H1 (cell line): ENCODE results near the gene ARID1B. TPM values are rescaled to one million over a fixed set of nuclear protein-coding genes. Genes with fewer than 3 reads are reported as not detected.

Source experiments
- CBX5 ChIP-seq: fragments of 300-800, 300-1000 bp; sonication (generic); IDR thresholded peaks from 2 replicates; pipeline ENCODE4 v1.7.1; 2016; ENCODE audit warnings: antibody characterized with exemption, low read length, low read depth
- CHD7 ChIP-seq: fragments of 300-600 bp; sonication (generic); IDR thresholded peaks from 2 replicates; pipeline ENCODE4 v1.7.1; 2012; ENCODE audit warnings: low read length, moderate library complexity, mild to moderate bottlenecking, inconsistent platforms; ENCODE audit not compliant: insufficient replicate concordance
- CREB1 ChIP-seq: IDR thresholded peaks from 2 replicates; pipeline ENCODE4 v1.6.1; 2012; ENCODE audit warnings: inconsistent platforms
- E2F6 ChIP-seq: IDR thresholded peaks from 2 replicates; pipeline ENCODE4 v1.6.1; 2012; ENCODE audit warnings: inconsistent platforms
- PHF8 ChIP-seq: fragments of 200-600 bp; sonication (generic); conservative IDR thresholded peaks from 2 replicates; pipeline ENCODE4 v1.7.1; 2012; ENCODE audit warnings: low read depth, mild to moderate bottlenecking, inconsistent platforms, low read length, moderate library complexity
- RNF2 ChIP-seq: fragments of 200-900, 300-1000 bp; sonication (generic); IDR thresholded peaks from 2 replicates; pipeline ENCODE4 v1.7.1; 2016; ENCODE audit warnings: borderline replicate concordance, low read depth, mild to moderate bottlenecking, antibody characterized with exemption, low read length; ENCODE audit not compliant: poor library complexity, severe bottlenecking; ENCODE audit errors: missing control alignments
- SAP30 ChIP-seq: fragments of 300-600 bp; sonication (generic); IDR thresholded peaks from 2 replicates; pipeline ENCODE4 v1.7.1; 2012; ENCODE audit warnings: low read length, moderate library complexity, mild to moderate bottlenecking, inconsistent platforms; ENCODE audit not compliant: insufficient read depth, insufficient replicate concordance
- SIRT6 ChIP-seq: IDR thresholded peaks from one replicate; pipeline ENCODE4 v1.7.1; 2012; ENCODE audit warnings: low read length, inconsistent platforms
- polyA plus RNA-seq, 7 experiments: library from polyadenylated mRNA; depleted of rRNA in 3 of 7; stranded (reverse) in 5 of 7; unstranded in 2 of 7; fragments of >200 nt in 5 of 7; fragments of 200-250 nt in 2 of 7; gene quantifications; 1 replicate in 5 of 7; 2 replicates in 1 of 7; 4 replicates in 1 of 7; pipeline versions ENCODE4 v1.2.1 to v1.2.3, GENCODE V29; 2011 to 2013; ENCODE audit warnings: missing spikeins in 2 of 7, mixed read lengths in 2 of 7
- total RNA-seq: library from RNA; stranded (reverse); fragmentation: NEBNext Ultra II Directional; extraction: Animal tissue kit (Norgen Biotek cat#: 25700); gene quantifications from 2 replicates; pipeline ENCODE4 v1.2.1, GENCODE V29; 2021

The ARID1B gene
- total and polyA plus RNA-seq, 2 of the 8 experiments (the other 6 are each of a cell fraction or from before 2014, with no cell fraction given), result 24.3 to 70.3 TPM

GRCh38 chr6:156976216-156977127, 199.3 kb downstream of the ARID1B start (continued):
- TF ChIP-seq CHD7, result no peak
- TF ChIP-seq SAP30, result no peak
- no peak for TF ChIP-seq PHF8
- TF ChIP-seq CREB1, result no peak
- TF ChIP-seq CBX5, result no peak
- no peak for TF ChIP-seq E2F6
- TF ChIP-seq SIRT6, result no peak
- no peak for TF ChIP-seq RNF2
